GM18519 (cell line): ENCODE results near the gene MISFA.
A peak's percentile ranks its signal among the peaks of the same experiment; 100 is the strongest.
"Not testable (repeated sequence)": the region's sequence is repeated elsewhere in the genome, so short reads cannot be mapped to it uniquely, and the experiment has no call there.

ENCODE experiments used
- ATAC-seq: cut with Tn5 transposase; IDR thresholded peaks from one replicate; pipeline ENCODE4 v1.9.1; 2021; ENCODE audit warnings: mild to moderate bottlenecking, moderate library complexity; ENCODE audit not compliant: unreplicated experiment, low FRiP score

The MISFA gene

GRCh38 chr11:18599739-18600230 lies at the start of gene MISFA:
Gene MISFA (plus strand): TSS chr11:18599789. CDS start chr11:18599929, 140 bp downstream.
- no peak for ATAC-seq

GRCh38 chr11:18563090-18563730 lies 36.4 kb upstream of the MISFA start:
- ATAC-seq = no peak

- ATAC-seq = no peak
Measured at GRCh38 chr11:18564149-18564548, 35.4 kb upstream of the MISFA start.

GRCh38 chr11:18566406-18566805 lies 33.2 kb upstream of the MISFA start:
- ATAC-seq = no peak

GRCh38 chr11:18567081-18567480 lies 32.5 kb upstream of the MISFA start:
- ATAC-seq = no peak

GRCh38 chr11:18575361-18575760 lies 24.2 kb upstream of the MISFA start:
- ATAC-seq = no peak

- ATAC-seq = peak; percentile 58
Measured at GRCh38 chr11:18578975-18579598, 20.5 kb upstream of the MISFA start.

GRCh38 chr11:18580113-18580766 lies 19.3 kb upstream of the MISFA start:
- ATAC-seq = no peak

- no peak for ATAC-seq
Measured at GRCh38 chr11:18581825-18582224, 17.8 kb upstream of the MISFA start.

- ATAC-seq = no peak
Measured at GRCh38 chr11:18588297-18589252, 11.0 kb upstream of the MISFA start, which contains the start of gene UEVLD. Gene UEVLD (minus strand): TSS chr11:18588734. CDS start chr11:18588654, 80 bp downstream.

- no peak for ATAC-seq
Measured at GRCh38 chr11:18590571-18590970, 9.0 kb upstream of the MISFA start.

GRCh38 chr11:18594088-18594487 lies 5.5 kb upstream of the MISFA start:
- ATAC-seq = not testable (repeated sequence)

- no peak for ATAC-seq
Measured at GRCh38 chr11:18594999-18595749, 4.4 kb upstream of the MISFA start.

- ATAC-seq = no peak
Measured at GRCh38 chr11:18600915-18601569, 1.5 kb downstream of the MISFA start.

- no peak for ATAC-seq
Measured at GRCh38 chr11:18608376-18608775, 8.8 kb downstream of the MISFA start.

GRCh38 chr11:18611196-18611595 lies 11.6 kb downstream of the MISFA start:
- no peak for ATAC-seq

- ATAC-seq = no peak
Measured at GRCh38 chr11:18612394-18612793, 12.8 kb downstream of the MISFA start.

GRCh38 chr11:18614667-18615066 lies 15.1 kb downstream of the MISFA start:
- ATAC-seq = no peak
